Cardiac muscle cell (in vitro differentiated cells and primary cell): ENCODE data around the gene PICK1. TPM values are rescaled to one million over a fixed set of nuclear protein-coding genes. Genes with fewer than 3 reads are reported as not detected.

Experiments used
- DNase-seq, 2 donors: peaks; one replicate each; pipeline versions ENCODE4 v3.0.0 to v3.0.0-alpha.2; 2010 to 2017; ENCODE audit warnings: low read depth in 1 of 2, low spot score in 1 of 2
- H3K27ac ChIP-seq: fragments of 200-600 bp; sonication (generic); 2 replicates; pipeline ENCODE4 v1.5.1; 2016
- H3K27me3 ChIP-seq: fragments of 200-600 bp; sonication (generic); 2 replicates; pipeline ENCODE4 v1.6.0; 2016; ENCODE audit warnings: control low read depth
- H3K36me3 ChIP-seq: fragments of 200-600 bp; sonication (generic); 2 replicates; pipeline ENCODE4 v1.5.1; 2016; ENCODE audit warnings: control low read depth
- H3K4me1 ChIP-seq: fragments of 200-600 bp; sonication (generic); 2 replicates; pipeline ENCODE4 v1.8.1; 2017; ENCODE audit warnings: low read depth, mild to moderate bottlenecking, mixed run types
- H3K4me3 ChIP-seq: fragments of 200-600 bp; sonication (generic); 2 replicates; pipeline ENCODE4 v1.5.1; 2016; ENCODE audit warnings: mild to moderate bottlenecking
- H3K9me3 ChIP-seq: fragments of 200-600 bp; sonication (generic); 2 replicates; pipeline ENCODE4 v1.5.1; 2017; ENCODE audit warnings: low read depth, mild to moderate bottlenecking, control low read depth
- polyA plus RNA-seq: library from polyadenylated mRNA; unstranded; fragments of >200 nt; fragmentation: Nextera tagmentation; extraction: Ambion mirVana; gene quantifications from 2 replicates; pipeline ENCODE4 v1.2.1, GENCODE V29; 2016
- total RNA-seq: library from RNA; depleted of rRNA; stranded (reverse); fragments of >200 nt; gene quantifications from 2 replicates; pipeline ENCODE4 v1.2.3, GENCODE V29; 2016
- TF ChIP-seq, protein P1 (sequence below): IDR thresholded peaks from 2 replicates; pipeline ENCODE4 v1.5.1; 2012; ENCODE audit warnings: low read depth, mild to moderate bottlenecking, low read length

The PICK1 gene
- total and polyA plus RNA-seq, 2 experiments from 2014 or later = 57.8 to 60.4 TPM

DNA sequence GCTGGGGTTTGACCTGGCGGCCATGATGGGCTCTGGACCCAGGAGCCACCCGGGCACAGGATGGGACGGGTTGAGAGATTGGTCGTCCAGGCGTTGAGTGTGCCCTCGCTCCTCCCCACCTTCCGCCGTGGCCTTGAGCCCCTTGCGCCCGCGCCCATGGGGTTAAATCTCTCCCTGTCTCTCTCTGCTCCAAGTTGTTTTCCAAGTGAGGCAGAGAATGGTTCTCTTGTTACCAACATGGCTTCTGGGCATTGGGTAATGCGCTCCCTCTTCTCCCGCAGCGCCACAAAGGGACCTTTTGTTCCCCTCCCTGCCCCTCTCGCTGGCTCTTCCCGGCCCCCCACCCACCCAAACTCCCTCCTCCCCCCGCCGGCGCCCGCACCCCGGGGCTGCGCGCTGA, 18.8 kb upstream of the PICK1 start:
- DNase-seq = no peak
- no peaks in the 10 kb centered on the region for H3K27me3 ChIP-seq
- peaks cover 4% of the 10 kb centered on the region for H3K4me1 ChIP-seq
- no peaks in the 10 kb centered on the region for H3K36me3 ChIP-seq
- no peak overlapping the region for H3K4me3 ChIP-seq
- TF ChIP-seq, protein P1, sequence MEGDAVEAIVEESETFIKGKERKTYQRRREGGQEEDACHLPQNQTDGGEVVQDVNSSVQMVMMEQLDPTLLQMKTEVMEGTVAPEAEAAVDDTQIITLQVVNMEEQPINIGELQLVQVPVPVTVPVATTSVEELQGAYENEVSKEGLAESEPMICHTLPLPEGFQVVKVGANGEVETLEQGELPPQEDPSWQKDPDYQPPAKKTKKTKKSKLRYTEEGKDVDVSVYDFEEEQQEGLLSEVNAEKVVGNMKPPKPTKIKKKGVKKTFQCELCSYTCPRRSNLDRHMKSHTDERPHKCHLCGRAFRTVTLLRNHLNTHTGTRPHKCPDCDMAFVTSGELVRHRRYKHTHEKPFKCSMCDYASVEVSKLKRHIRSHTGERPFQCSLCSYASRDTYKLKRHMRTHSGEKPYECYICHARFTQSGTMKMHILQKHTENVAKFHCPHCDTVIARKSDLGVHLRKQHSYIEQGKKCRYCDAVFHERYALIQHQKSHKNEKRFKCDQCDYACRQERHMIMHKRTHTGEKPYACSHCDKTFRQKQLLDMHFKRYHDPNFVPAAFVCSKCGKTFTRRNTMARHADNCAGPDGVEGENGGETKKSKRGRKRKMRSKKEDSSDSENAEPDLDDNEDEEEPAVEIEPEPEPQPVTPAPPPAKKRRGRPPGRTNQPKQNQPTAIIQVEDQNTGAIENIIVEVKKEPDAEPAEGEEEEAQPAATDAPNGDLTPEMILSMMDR = no peak
- no peak overlapping the region for H3K27ac ChIP-seq
- H3K9me3 ChIP-seq = no peaks in the 10 kb centered on the region

DNA sequence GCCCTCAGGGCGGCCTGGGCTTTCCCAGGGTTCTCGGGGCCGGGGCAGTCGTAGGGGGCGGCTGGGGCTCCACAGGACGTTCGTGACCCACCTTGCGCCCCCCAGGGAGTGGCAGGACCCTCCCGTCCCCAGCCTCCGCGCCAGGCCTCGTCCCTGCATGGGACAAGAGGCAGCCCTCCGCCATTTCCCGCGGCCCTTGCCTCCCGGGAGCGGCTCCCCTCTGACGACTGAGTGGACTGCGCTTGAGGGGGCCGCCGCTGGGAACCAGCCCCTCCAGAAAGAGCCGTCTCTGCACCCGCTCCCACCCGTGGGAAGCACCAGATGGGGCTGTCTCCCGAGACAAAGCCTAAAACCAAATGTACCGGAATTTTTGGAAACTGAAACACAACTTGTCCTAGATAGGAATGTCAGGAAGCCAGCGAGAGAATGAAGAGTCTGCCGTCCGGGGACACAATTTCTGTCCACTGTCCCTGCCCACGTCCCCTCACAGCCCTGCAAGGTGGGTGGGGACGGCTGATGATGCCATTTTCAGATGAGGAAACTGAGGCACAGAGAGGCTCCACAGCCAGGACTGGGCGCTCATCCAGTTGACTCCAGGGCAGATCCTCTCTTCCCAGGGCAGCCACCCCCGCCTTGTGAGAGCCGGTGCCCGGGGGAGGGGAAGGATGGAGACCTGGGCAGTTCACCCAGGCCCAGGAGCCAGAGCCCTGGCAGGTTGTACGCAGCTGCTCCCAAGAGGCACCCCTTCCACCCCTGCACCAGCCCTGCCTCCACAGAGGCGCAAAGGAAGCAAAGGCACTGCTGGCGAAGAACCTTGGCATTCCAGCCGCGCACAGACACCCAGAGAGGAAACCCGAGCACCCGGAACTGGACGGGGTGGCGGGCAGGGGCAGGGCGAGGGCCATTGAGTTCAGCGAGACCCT, 18.1 kb upstream of the PICK1 start:
- H3K4me1 ChIP-seq = peaks cover under 1% of the 10 kb centered on the region
- no peaks in the 10 kb centered on the region for H3K36me3 ChIP-seq
- H3K27ac ChIP-seq = no peak overlapping the region
- H3K9me3 ChIP-seq = no peaks in the 10 kb centered on the region
- TF ChIP-seq, protein P1 = no peak
- H3K4me3 ChIP-seq = no peak overlapping the region
- no peak for DNase-seq
- no peaks in the 10 kb centered on the region for H3K27me3 ChIP-seq

DNA sequence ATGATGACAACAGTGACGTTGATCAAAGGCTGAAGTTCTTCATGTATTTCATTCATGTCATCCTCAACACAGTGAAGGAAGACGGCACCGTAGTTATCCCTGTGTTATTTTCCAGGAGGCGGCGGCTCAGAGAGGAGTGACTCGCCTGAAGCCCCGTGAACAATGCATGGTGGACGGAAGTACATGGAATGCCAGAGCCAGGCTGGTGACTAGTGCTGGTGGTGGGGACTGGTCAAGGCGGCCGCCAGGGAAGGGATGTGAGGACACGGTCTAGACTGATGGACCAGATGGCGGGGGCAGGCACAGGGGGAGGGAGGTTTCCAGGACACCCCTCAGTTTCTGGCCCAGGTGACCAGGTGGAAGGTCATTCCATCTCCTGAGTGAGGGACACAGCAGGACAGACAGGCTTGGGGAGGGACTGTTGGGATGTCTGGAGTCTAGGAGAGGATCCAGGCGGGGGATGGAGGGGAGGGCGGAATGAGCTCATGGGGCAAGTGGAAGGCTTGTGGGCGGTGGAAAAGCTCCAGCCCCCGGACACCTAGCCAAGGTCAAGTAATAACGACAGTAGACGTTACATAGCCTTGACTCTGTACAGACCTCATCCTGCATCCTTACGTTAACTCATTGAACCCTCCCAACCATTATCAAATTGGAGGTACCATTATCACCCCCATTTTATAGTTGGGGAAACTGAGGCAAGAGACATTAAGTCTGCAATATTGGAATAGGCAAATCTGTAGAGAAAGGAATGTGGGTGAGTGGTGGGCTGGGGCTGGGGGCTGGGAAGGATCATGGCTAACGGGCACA, 16.0 kb upstream of the PICK1 start:
- no peaks in the 10 kb centered on the region for H3K9me3 ChIP-seq

DNA sequence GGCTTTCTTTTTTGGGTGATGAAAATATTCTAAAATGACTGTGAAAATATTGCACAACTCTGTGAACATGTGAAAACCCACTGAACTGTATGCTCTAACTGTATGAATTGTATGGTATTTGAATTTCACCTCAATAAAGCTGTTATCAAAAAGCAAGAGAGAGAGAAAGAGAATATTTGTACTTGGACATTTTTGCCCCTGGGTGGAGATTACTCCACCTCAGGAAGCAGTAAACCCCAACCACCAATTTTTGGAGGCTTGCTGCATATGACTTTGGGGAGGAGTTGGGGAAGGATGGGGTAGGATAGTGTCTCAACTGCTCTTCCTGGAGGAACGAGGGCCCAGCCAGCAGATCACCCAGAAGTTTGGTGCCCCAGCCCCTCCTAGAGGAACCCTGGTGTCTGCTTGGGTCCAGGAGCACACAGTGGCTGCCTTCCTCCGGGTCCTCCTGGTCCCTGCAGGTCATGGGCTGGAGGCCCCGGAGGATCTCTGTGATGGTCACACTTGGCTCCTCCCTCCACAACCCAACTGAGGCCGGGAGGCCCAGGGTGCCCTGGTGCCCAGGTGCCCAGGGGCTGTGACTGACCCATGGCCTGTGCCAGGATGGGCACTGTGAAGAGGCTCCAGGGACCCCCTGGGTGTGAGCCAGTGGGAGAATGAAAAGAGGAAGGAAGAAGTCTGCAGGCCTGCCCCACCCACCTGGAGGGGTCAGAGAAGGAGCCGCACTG, 15.3 kb upstream of the PICK1 start:
- no peaks in the 10 kb centered on the region for H3K36me3 ChIP-seq
- H3K27me3 ChIP-seq = no peaks in the 10 kb centered on the region
- H3K9me3 ChIP-seq = no peaks in the 10 kb centered on the region
- H3K27ac ChIP-seq = no peak overlapping the region
- TF ChIP-seq, protein P1 = no peak
- no peak overlapping the region for H3K4me3 ChIP-seq
- DNase-seq = no peak
- no peaks in the 10 kb centered on the region for H3K4me1 ChIP-seq

More for the DNA sequence above, 16.0 kb upstream of the PICK1 start:
- H3K27me3 ChIP-seq = no peaks in the 10 kb centered on the region
- no peak overlapping the region for H3K4me3 ChIP-seq
- no peaks in the 10 kb centered on the region for H3K36me3 ChIP-seq
- no peak overlapping the region for H3K27ac ChIP-seq
- TF ChIP-seq, protein P1 = no peak
- no peaks in the 10 kb centered on the region for H3K4me1 ChIP-seq
- DNase-seq = no peak

DNA sequence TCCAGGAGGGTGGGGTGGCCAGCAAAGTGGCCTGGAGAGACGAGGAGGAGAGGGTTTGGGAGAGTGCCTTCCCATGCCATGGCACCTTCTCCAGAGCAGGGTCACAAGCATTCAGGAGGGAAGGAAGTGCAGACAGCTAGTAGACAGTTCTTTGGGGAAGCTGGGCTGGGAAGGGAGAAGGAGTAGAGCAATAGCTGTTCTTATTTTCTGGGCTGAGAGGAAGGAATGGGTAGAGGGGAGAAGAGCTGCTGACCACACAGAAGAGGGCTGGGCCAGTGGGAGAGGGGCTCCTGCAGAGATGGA, 14.8 kb upstream of the PICK1 start:
- no peak overlapping the region for H3K4me3 ChIP-seq
- no peaks in the 10 kb centered on the region for H3K4me1 ChIP-seq
- DNase-seq = no peak
- no peaks in the 10 kb centered on the region for H3K9me3 ChIP-seq
- no peaks in the 10 kb centered on the region for H3K27me3 ChIP-seq
- no peak overlapping the region for H3K27ac ChIP-seq
- TF ChIP-seq, protein P1 = no peak
- H3K36me3 ChIP-seq = no peaks in the 10 kb centered on the region
